RWPE2 (cell line): ENCODE results near the gene SLK.

Source experiments
- ATAC-seq: fragments of 200-7000 bp; cut with Tn5 transposase; 3 replicates; pipeline ENCODE4 v1.9.1; 2021; ENCODE audit warnings: low read depth
- DNase-seq: peaks from one replicate; pipeline ENCODE4 v3.0.0-alpha.2; 2020; ENCODE audit warnings: low spot score
- H3K27ac ChIP-seq: fragments of 450-650 bp; 2 replicates; pipeline ENCODE4 v1.5.1; 2017; ENCODE audit warnings: mild to moderate bottlenecking; ENCODE audit not compliant: poor library complexity, severe bottlenecking
- H3K27me3 ChIP-seq: fragments of 250-450 bp; sonication (Bioruptor Pico); 2 replicates; pipeline ENCODE4 v1.5.1; 2021; ENCODE audit warnings: mild to moderate bottlenecking, moderate library complexity; ENCODE audit not compliant: insufficient read depth, poor library complexity, severe bottlenecking
- H3K36me3 ChIP-seq: fragments of 250-450 bp; sonication (Bioruptor Pico); 2 replicates; pipeline ENCODE4 v1.5.1; 2020; ENCODE audit warnings: low read depth, mild to moderate bottlenecking, moderate library complexity
- H3K4me1 ChIP-seq: fragments of 250-450 bp; sonication (Bioruptor Pico); 2 replicates; pipeline ENCODE4 v1.5.1; 2021; ENCODE audit warnings: mild to moderate bottlenecking, moderate library complexity; ENCODE audit not compliant: insufficient read depth, poor library complexity, severe bottlenecking
- H3K4me3 ChIP-seq: fragments of 250-450 bp; sonication (Bioruptor Pico); 2 replicates; pipeline ENCODE4 v1.5.1; 2021; ENCODE audit warnings: mild to moderate bottlenecking, moderate library complexity; ENCODE audit not compliant: severe bottlenecking
- H3K9me3 ChIP-seq: fragments of 250-450 bp; sonication (Bioruptor Pico); 2 replicates; pipeline ENCODE4 v1.5.1; 2021; ENCODE audit warnings: mild to moderate bottlenecking, moderate library complexity; ENCODE audit not compliant: severe bottlenecking
- TF ChIP-seq, protein P1 (sequence below): fragments of 450-650 bp; IDR thresholded peaks from one replicate; pipeline ENCODE4 v1.5.1; 2017; ENCODE audit warnings: mild to moderate bottlenecking, moderate library complexity; ENCODE audit not compliant: poor library complexity, severe bottlenecking

The SLK gene

GRCh38 chr10:104035194-104036068 is 68.5 kb downstream of the SLK start:
- Histone ChIP-seq H3K9me3 (no peaks in the 10 kb centered on the region), H3K4me3 (no peak overlapping the region), H3K4me1 (no peaks in the 10 kb centered on the region), H3K36me3 (peaks cover 93% of the 10 kb centered on the region), H3K27ac (no peak overlapping the region), H3K27me3 (no peaks in the 10 kb centered on the region)
- TF ChIP-seq, protein P1, sequence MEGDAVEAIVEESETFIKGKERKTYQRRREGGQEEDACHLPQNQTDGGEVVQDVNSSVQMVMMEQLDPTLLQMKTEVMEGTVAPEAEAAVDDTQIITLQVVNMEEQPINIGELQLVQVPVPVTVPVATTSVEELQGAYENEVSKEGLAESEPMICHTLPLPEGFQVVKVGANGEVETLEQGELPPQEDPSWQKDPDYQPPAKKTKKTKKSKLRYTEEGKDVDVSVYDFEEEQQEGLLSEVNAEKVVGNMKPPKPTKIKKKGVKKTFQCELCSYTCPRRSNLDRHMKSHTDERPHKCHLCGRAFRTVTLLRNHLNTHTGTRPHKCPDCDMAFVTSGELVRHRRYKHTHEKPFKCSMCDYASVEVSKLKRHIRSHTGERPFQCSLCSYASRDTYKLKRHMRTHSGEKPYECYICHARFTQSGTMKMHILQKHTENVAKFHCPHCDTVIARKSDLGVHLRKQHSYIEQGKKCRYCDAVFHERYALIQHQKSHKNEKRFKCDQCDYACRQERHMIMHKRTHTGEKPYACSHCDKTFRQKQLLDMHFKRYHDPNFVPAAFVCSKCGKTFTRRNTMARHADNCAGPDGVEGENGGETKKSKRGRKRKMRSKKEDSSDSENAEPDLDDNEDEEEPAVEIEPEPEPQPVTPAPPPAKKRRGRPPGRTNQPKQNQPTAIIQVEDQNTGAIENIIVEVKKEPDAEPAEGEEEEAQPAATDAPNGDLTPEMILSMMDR, result no peak
- ATAC-seq, result no peak
- peak; percentile 47 for DNase-seq

DNA sequence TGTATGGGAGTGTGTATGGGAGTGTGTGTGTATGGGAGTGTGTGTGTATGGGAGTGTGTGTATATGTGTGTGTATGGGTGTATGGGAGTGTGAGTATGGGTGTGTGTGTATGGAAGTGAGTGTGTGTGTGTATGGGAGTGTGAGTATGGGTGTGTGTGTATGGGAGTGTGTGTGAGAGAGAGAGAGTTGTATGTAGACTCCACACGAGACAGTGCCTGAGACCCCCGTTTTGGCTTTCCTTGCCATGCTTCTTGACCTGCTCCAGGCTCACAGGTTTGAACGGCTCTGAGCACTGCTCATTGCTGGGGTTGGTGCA is 69.1 kb downstream of the SLK start:
- H3K9me3 ChIP-seq, result no peaks in the 10 kb centered on the region
- no peaks in the 10 kb centered on the region for H3K27me3 ChIP-seq
- H3K27ac ChIP-seq, result no peak overlapping the region
- ATAC-seq, result peak; percentile 5; the same call in 1 of the 3 replicates
- no peak for DNase-seq
- TF ChIP-seq, protein P1, result no peak
- peaks cover 93% of the 10 kb centered on the region for H3K36me3 ChIP-seq
- no peak overlapping the region for H3K4me3 ChIP-seq
- H3K4me1 ChIP-seq, result no peaks in the 10 kb centered on the region

GRCh38 chr10:104036518-104037260 is 69.7 kb downstream of the SLK start:
- no peak overlapping the region for H3K4me3 ChIP-seq
- TF ChIP-seq, protein P1, result no peak
- H3K27me3 ChIP-seq, result no peaks in the 10 kb centered on the region
- peaks cover 93% of the 10 kb centered on the region for H3K36me3 ChIP-seq
- H3K27ac ChIP-seq, result no peak overlapping the region
- ATAC-seq, result no peak
- no peaks in the 10 kb centered on the region for H3K4me1 ChIP-seq
- no peaks in the 10 kb centered on the region for H3K9me3 ChIP-seq
- DNase-seq, result peak; percentile 34

DNA sequence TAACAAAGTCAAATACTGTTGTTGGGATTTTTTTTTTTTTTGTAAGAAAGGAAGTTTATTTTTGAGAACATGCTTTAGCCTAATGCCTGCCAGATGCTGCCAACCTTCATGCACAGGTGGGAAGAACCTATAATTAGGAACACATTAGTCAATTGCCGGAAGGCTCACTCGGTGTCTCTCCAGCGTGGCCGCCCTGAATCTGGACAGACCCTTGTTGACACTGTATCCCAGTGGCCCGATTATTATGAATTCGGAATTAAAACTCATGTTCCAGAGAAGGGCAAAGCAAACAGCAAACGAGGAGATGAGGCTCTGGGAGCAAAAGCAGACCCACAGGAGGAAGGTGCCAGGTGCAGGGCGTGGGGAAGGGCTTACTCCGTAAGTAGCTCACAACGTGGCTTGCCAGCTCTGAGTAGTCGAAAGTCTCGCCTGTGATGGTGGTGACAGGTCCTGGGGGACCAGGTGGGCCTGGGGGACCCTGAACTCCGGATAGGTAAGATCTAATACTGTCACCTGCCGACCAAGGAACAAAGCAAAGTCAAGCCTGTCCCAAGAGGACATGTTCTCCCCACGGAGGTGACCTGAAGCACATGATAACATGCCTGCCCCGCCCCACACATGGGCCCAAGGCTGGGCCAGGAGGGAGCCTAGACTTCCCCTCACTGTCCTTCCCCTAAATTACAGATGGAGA is 70.5 kb downstream of the SLK start:
- Histone ChIP-seq H3K4me3 (no peak overlapping the region), H3K27ac (no peak overlapping the region), H3K4me1 (no peaks in the 10 kb centered on the region), H3K27me3 (no peaks in the 10 kb centered on the region), H3K36me3 (peaks cover 95% of the 10 kb centered on the region), H3K9me3 (no peaks in the 10 kb centered on the region)
- TF ChIP-seq, protein P1, result no peak
- DNase-seq (peak; percentile 38), ATAC-seq (no peak)
